Lung (tissue), 12 donors: ENCODE results near the gene CUL4B. TPM values are rescaled to one million over a fixed set of nuclear protein-coding genes. Genes with fewer than 3 reads are reported as not detected.

Source experiments
- ATAC-seq: fragments of 200-7000 bp; cut with Tn5 transposase; one replicate; pipeline ENCODE4 v1.9.1; 2020; ENCODE audit warnings: moderate number of reproducible peaks; ENCODE audit not compliant: insufficient read depth, low FRiP score
- DNase-seq, 3 donors: peaks; one replicate each; pipeline ENCODE4 v3.0.0-alpha.2; 2013 to 2017
- H3K27ac ChIP-seq, 2 donors: one replicate each; pipeline ENCODE4 v1.5.1; 2013; ENCODE audit warnings: mild to moderate bottlenecking in 2 of 2, moderate library complexity in 2 of 2, control low read depth in 1 of 2, inconsistent platforms in 1 of 2, low read depth in 1 of 2, low read length in 1 of 2
- H3K27me3 ChIP-seq, 3 donors: one replicate each; pipeline ENCODE4 v1.5.1; 2013; ENCODE audit warnings: low read length in 2 of 3; ENCODE audit not compliant: control insufficient read depth in 3 of 3, insufficient read depth in 3 of 3
- H3K36me3 ChIP-seq, 4 donors: one replicate each; pipeline ENCODE4 v1.5.1; 2013; ENCODE audit warnings: low read length in 4 of 4, mild to moderate bottlenecking in 1 of 4, moderate library complexity in 1 of 4; ENCODE audit not compliant: control insufficient read depth in 4 of 4, insufficient read depth in 4 of 4
- H3K4me1 ChIP-seq, 5 donors: one replicate each; pipeline ENCODE4 v1.5.1; 2013; ENCODE audit warnings: low read length in 5 of 5, mild to moderate bottlenecking in 2 of 5, moderate library complexity in 1 of 5; ENCODE audit not compliant: control insufficient read depth in 5 of 5, insufficient read depth in 5 of 5
- H3K4me3 ChIP-seq: one replicate; pipeline ENCODE4 v1.5.1; 2013; ENCODE audit warnings: mild to moderate bottlenecking, control low read depth, moderate library complexity
- H3K9ac ChIP-seq, 2 donors: one replicate each; pipeline ENCODE4 v1.5.1; 2013; ENCODE audit warnings: low read length in 2 of 2, control low read depth in 1 of 2; ENCODE audit not compliant: insufficient read depth in 1 of 2
- H3K9me3 ChIP-seq, 4 donors: one replicate each; pipeline ENCODE4 v1.5.1; 2013; ENCODE audit warnings: low read length in 3 of 4, mild to moderate bottlenecking in 1 of 4, moderate library complexity in 1 of 4; ENCODE audit not compliant: control insufficient read depth in 4 of 4, insufficient read depth in 3 of 4
- WGBS, 2 donors: extraction: QIAGEN DNeasy Blood & Tissue Kit; methylation state at CpG; one replicate each; pipeline ENCODE4 v1.1.7; 2013; 5-methylcytosine and 5-hydroxymethylcytosine counted together
- polyA plus RNA-seq, 2 donors: library from polyadenylated mRNA; stranded (reverse); fragments of 200-250 nt; gene quantifications; one replicate each; pipeline ENCODE4 v1.2.1, GENCODE V29; 2013
- total RNA-seq, 2 donors: library from RNA; depleted of rRNA in 1 of 2; stranded (reverse); fragments of >200 nt in 1 of 2; gene quantifications; one replicate each; pipeline ENCODE4 v1.2.1, GENCODE V29; 2014 to 2021
- TF ChIP-seq, protein P1 (sequence below): IDR thresholded peaks from 2 replicates; pipeline ENCODE4 v1.5.1; 2012; ENCODE audit warnings: mild to moderate bottlenecking; ENCODE audit errors: control extremely low read depth, extremely low read depth
- donor health status: control.
- donor health status: control.
- donor health status: Bipolar disorder and iron deficiency.
- donor health status: healthy.
- donor health status: DM: yes; HTN: yes; CAD: no.

Gene CUL4B
- total and polyA plus RNA-seq, 4 donors = 15.2 to 61.2 (median 24.3) TPM

DNA sequence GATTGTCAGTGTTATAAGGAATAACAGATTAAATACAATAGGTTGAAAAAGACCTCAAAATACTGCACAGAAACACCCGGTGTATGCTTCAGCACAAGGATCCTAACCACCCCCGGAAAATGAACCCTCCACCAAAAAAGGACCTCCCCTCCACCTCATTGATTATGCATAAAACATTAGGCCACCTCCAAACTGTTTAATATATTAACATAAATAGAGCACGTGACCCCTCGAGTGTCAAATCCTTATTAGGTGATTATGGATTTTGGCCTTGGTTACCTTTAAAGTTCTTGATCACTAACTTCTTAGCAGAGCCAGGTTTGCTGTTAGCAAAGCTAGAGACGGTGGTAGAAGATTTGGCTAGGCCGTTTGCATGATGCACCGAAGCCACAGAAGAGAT is 958 bp downstream of the CUL4B start:
- 1 to 33% methylated on average over 7 of the region's 7 CpGs for WGBS, 2 donors
- Histone ChIP-seq H3K27ac (peak overlapping the region; percentile 98), H3K27me3 (no peaks in the 10 kb centered on the region), H3K4me1 (peaks cover 0 to 12% (median 0%) of the 10 kb centered on the region in 5 donors), H3K9ac (peak overlapping the region; percentile 26 to 95), H3K4me3 (peak overlapping the region; percentile 69), H3K9me3 (no peaks in the 10 kb centered on the region), H3K36me3 (no peaks in the 10 kb centered on the region)
- DNase-seq (no peak), ATAC-seq (no peak)
- TF ChIP-seq, protein P1, sequence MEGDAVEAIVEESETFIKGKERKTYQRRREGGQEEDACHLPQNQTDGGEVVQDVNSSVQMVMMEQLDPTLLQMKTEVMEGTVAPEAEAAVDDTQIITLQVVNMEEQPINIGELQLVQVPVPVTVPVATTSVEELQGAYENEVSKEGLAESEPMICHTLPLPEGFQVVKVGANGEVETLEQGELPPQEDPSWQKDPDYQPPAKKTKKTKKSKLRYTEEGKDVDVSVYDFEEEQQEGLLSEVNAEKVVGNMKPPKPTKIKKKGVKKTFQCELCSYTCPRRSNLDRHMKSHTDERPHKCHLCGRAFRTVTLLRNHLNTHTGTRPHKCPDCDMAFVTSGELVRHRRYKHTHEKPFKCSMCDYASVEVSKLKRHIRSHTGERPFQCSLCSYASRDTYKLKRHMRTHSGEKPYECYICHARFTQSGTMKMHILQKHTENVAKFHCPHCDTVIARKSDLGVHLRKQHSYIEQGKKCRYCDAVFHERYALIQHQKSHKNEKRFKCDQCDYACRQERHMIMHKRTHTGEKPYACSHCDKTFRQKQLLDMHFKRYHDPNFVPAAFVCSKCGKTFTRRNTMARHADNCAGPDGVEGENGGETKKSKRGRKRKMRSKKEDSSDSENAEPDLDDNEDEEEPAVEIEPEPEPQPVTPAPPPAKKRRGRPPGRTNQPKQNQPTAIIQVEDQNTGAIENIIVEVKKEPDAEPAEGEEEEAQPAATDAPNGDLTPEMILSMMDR = no peak

DNA sequence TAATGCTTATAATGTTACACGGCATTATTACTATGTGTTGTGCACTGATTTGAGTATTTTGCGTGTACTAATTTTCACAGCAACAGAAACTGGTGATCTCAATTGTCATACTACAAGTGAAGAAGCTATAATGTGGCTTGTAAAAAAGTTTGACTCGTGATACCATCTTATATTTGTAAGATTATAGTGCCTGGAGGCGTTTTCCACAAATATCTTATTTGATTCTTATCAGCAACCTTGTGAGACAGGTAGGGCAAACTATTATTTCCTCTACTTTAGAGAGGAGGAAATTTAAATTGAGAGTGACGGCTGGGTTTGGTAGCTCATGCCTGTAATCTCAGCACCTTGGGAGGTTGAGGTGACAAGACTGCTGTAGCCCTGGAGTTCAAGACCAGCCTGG is 4.5 kb downstream of the CUL4B start:
- WGBS, 2 donors = 77 to 92% methylated on average over 5 of the region's 5 CpGs
- Histone ChIP-seq H3K9me3 (no peaks in the 10 kb centered on the region), H3K27me3 (no peaks in the 10 kb centered on the region), H3K9ac (no peak overlapping the region), H3K27ac (no peak overlapping the region), H3K4me1 (peaks cover 0 to 6% (median 0%) of the 10 kb centered on the region in 5 donors), H3K4me3 (no peak overlapping the region), H3K36me3 (peaks cover 0 to 1% (median 0%) of the 10 kb centered on the region in 4 donors)
- no peak for ATAC-seq
- TF ChIP-seq, protein P1 = no peak
- DNase-seq = no peak

DNA sequence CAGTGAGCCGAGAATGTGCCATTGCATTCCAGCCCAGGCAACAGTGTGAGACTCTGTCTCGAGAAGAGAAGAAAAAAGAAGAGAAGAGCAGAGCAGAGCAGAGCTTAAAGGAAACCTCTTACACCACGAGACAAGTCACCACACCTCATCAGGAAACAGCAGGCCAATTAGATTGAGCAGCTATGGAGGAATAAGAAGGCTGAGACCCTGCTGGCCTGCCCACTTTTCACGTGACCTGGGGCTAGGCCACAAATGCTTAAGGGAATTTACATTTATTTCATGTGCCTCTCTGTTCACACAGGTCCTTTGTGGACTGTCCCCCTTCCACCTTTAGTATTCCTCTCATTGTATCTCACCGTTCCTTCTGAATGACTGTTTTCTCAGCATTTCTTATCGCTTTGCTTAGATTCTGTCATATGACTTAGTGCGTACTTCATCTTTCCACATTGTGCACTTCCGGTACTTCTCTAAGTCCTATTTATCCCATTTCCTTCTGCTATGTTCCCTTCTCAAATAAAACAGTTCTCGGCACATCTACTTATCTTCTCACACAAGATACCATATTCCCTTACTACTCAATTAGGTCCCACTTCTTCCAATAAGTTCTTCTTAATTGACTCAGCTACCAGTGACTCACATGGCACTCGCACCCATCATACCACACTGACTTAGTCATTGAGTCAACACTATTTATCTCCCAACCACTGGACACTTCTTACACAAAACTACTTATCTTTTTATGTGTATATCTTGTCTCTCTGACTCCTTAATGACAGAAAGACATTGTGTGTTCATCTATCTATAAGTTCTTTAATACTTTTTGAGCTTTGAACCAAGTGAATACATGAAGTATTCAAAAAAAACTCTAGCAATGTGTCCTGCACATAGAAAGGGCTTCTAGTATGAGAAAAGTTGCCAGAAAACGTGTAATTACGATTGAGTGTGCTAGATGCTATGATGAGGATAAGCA is 11.0 kb downstream of the CUL4B start:
- WGBS, 2 donors = 73 to 87% methylated on average over 11 to 12 of the region's 12 CpGs
- ATAC-seq (peak; percentile 27), DNase-seq (no peak)
- H3K4me1 ChIP-seq = no peaks in the 10 kb centered on the region
- H3K9me3 ChIP-seq = no peaks in the 10 kb centered on the region
- peaks cover 0 to 7% (median under 1%) of the 10 kb centered on the region in 4 donors for H3K36me3 ChIP-seq
- TF ChIP-seq, protein P1 = no peak
- H3K27me3 ChIP-seq = no peaks in the 10 kb centered on the region
- no peak overlapping the region for H3K4me3 ChIP-seq
- H3K9ac ChIP-seq = no peak overlapping the region
- peak overlapping the region in 1 of 2 donors; percentile 45 for H3K27ac ChIP-seq
